DND-41 (cell line): Measurements from ENCODE around the gene EP400.

Experiments used
- ATAC-seq: fragments of 200-7000 bp; cut with Tn5 transposase; 3 replicates; pipeline ENCODE4 v1.9.1; 2021; ENCODE audit warnings: low read depth; ENCODE audit not compliant: insufficient read depth
- DNase-seq: peaks from one replicate; pipeline ENCODE4 v3.0.0-alpha.2; 2020
- H2AFZ ChIP-seq: 2 replicates; pipeline ENCODE4 v1.6.0; 2012; ENCODE audit warnings: low read depth, low read length
- H3K27ac ChIP-seq: 2 replicates; pipeline ENCODE4 v1.5.1; 2012; ENCODE audit warnings: low read length, inconsistent platforms
- H3K27me3 ChIP-seq: fragments of 200-600 bp; sonication (generic); 2 replicates; pipeline ENCODE4 v1.6.0; 2012; ENCODE audit warnings: low read length, mild to moderate bottlenecking, inconsistent platforms; ENCODE audit not compliant: insufficient read depth, poor library complexity
- H3K36me3 ChIP-seq: 2 replicates; pipeline ENCODE4 v1.5.1; 2012; ENCODE audit warnings: low read length, inconsistent platforms; ENCODE audit not compliant: insufficient read depth
- H3K4me1 ChIP-seq: 2 replicates; pipeline ENCODE4 v1.5.1; 2012; ENCODE audit warnings: mild to moderate bottlenecking, low read length; ENCODE audit not compliant: insufficient read depth
- H3K4me2 ChIP-seq: 2 replicates; pipeline ENCODE4 v1.6.0; 2012; ENCODE audit warnings: mild to moderate bottlenecking, moderate library complexity, low read length, inconsistent platforms; ENCODE audit not compliant: insufficient read depth
- H3K4me3 ChIP-seq, 2 experiments: fragments of 200-600 bp in 1 of 2; shearing (Covaris generic) in 1 of 2; 2 replicates each; pipeline ENCODE4 v1.5.1; 2012 to 2016; ENCODE audit warnings: inconsistent platforms in 2 of 2, low read length in 2 of 2, mild to moderate bottlenecking in 2 of 2, low read depth in 1 of 2, moderate library complexity in 1 of 2
- H3K79me2 ChIP-seq: 2 replicates; pipeline ENCODE4 v1.6.0; 2012; ENCODE audit warnings: low read length, inconsistent platforms; ENCODE audit not compliant: insufficient read depth
- H3K9ac ChIP-seq: 2 replicates; pipeline ENCODE4 v1.6.0; 2012; ENCODE audit warnings: low read depth, mild to moderate bottlenecking, inconsistent platforms, low read length, moderate library complexity
- H3K9me3 ChIP-seq: 2 replicates; pipeline ENCODE4 v1.5.1; 2012; ENCODE audit warnings: low read length, moderate library complexity, mild to moderate bottlenecking, inconsistent platforms; ENCODE audit not compliant: insufficient read depth, severe bottlenecking
- H4K20me1 ChIP-seq: 2 replicates; pipeline ENCODE4 v1.6.0; 2012; ENCODE audit warnings: low read length; ENCODE audit not compliant: insufficient read depth
- CTCF ChIP-seq: IDR thresholded peaks from 2 replicates; pipeline ENCODE4 v1.5.1; 2012; ENCODE audit warnings: borderline replicate concordance, low read length, moderate library complexity, mild to moderate bottlenecking; ENCODE audit not compliant: poor library complexity, severe bottlenecking; ENCODE audit errors: extremely low read depth
- EZH2 ChIP-seq: IDR thresholded peaks from 3 replicates; pipeline ENCODE4 v1.6.1; 2012; ENCODE audit warnings: borderline replicate concordance, low read depth, mild to moderate bottlenecking, moderate library complexity, low read length, inconsistent platforms; ENCODE audit not compliant: severe bottlenecking

The EP400 gene

GRCh38 chr12:132014092-132014914, 64.6 kb downstream of the EP400 start:
- Histone ChIP-seq H3K4me3 (no peak overlapping the region), H3K27ac (no peak overlapping the region), H3K9me3 (no peaks in the 10 kb centered on the region), H2AFZ (no peak overlapping the region), H3K27me3 (no peaks in the 10 kb centered on the region), H3K36me3 (peaks cover 95% of the 10 kb centered on the region), H3K4me1 (no peaks in the 10 kb centered on the region), H3K4me2 (no peak overlapping the region), H3K9ac (no peak overlapping the region), H3K79me2 (no peaks in the 10 kb centered on the region), H4K20me1 (peaks cover 9% of the 10 kb centered on the region; the same call in 1 of the 2 replicates)
- ATAC-seq (0 out of 3 replicates have a peak, but pooled peaks have one; percentile 12), DNase-seq (no peak)
- TF ChIP-seq CTCF, result no peak

- H3K9me3 ChIP-seq, result no peaks in the 10 kb centered on the region
- no peak overlapping the region for H3K4me3 ChIP-seq
- H3K4me1 ChIP-seq, result no peaks in the 10 kb centered on the region
- no peak overlapping the region for H2AFZ ChIP-seq
- DNase-seq (no peak), ATAC-seq (0 out of 3 replicates have a peak, but pooled peaks have one; percentile 33)
- H3K27ac ChIP-seq, result no peak overlapping the region
- H3K27me3 ChIP-seq, result no peaks in the 10 kb centered on the region
- TF ChIP-seq CTCF (peak; percentile 27), EZH2 (no peak)
- H4K20me1 ChIP-seq, result peaks cover 9% of the 10 kb centered on the region; the same call in 1 of the 2 replicates
- H3K9ac ChIP-seq, result no peak overlapping the region
- H3K4me2 ChIP-seq, result no peak overlapping the region
- H3K36me3 ChIP-seq, result peaks cover 98% of the 10 kb centered on the region
- H3K79me2 ChIP-seq, result no peaks in the 10 kb centered on the region
These were observed 65.2 kb downstream of the EP400 start for GRCh38 chr12:132014915-132015280.

GRCh38 chr12:132015686-132016430, 66.1 kb downstream of the EP400 start:
- Histone ChIP-seq H3K9me3 (no peaks in the 10 kb centered on the region), H2AFZ (no peak overlapping the region), H3K4me1 (no peaks in the 10 kb centered on the region), H3K27ac (no peak overlapping the region), H3K27me3 (no peaks in the 10 kb centered on the region), H3K79me2 (no peaks in the 10 kb centered on the region), H3K36me3 (peaks cover 98% of the 10 kb centered on the region), H3K4me2 (no peak overlapping the region), H4K20me1 (peaks cover 9% of the 10 kb centered on the region; the same call in 1 of the 2 replicates), H3K9ac (no peak overlapping the region), H3K4me3 (no peak overlapping the region)
- ATAC-seq (no peak), DNase-seq (no peak)
- TF ChIP-seq CTCF, result no peak
- TF ChIP-seq EZH2, result no peak
